ENCODE data around the gene CA10. TPM values are rescaled to one million over a fixed set of nuclear protein-coding genes. Genes with fewer than 3 reads are reported as not detected.
A peak's percentile ranks its signal among the peaks of the same experiment; 100 is the strongest.

The CA10 gene
- not detected for total RNA-seq

GRCh38 chr17:52158450-52159042, at the start of gene CA10:
Gene CA10 (minus strand): TSS chr17:52158714.
- TF ChIP-seq, protein P1, sequence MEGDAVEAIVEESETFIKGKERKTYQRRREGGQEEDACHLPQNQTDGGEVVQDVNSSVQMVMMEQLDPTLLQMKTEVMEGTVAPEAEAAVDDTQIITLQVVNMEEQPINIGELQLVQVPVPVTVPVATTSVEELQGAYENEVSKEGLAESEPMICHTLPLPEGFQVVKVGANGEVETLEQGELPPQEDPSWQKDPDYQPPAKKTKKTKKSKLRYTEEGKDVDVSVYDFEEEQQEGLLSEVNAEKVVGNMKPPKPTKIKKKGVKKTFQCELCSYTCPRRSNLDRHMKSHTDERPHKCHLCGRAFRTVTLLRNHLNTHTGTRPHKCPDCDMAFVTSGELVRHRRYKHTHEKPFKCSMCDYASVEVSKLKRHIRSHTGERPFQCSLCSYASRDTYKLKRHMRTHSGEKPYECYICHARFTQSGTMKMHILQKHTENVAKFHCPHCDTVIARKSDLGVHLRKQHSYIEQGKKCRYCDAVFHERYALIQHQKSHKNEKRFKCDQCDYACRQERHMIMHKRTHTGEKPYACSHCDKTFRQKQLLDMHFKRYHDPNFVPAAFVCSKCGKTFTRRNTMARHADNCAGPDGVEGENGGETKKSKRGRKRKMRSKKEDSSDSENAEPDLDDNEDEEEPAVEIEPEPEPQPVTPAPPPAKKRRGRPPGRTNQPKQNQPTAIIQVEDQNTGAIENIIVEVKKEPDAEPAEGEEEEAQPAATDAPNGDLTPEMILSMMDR (IDR thresholded peaks at IDR 0.05): no peak
- peaks cover 6 to 8% of the 10 kb centered on the region in 2 donors for H3K9me3 ChIP-seq
- H3K36me3 ChIP-seq: no peaks in the 10 kb centered on the region
- H3K4me1 ChIP-seq: peaks cover 0 to 11% of the 10 kb centered on the region in 2 donors
- H3K27me3 ChIP-seq: peaks cover 4 to 17% of the 10 kb centered on the region in 2 donors
- DNase-seq (ENCODE audit: low spot score): no peak
- no peak within 1 kb of the TSS for H3K27ac ChIP-seq
- H3K4me3 ChIP-seq: peak within 1 kb of the TSS in 1 of 2 donors; percentile 11

DNA sequence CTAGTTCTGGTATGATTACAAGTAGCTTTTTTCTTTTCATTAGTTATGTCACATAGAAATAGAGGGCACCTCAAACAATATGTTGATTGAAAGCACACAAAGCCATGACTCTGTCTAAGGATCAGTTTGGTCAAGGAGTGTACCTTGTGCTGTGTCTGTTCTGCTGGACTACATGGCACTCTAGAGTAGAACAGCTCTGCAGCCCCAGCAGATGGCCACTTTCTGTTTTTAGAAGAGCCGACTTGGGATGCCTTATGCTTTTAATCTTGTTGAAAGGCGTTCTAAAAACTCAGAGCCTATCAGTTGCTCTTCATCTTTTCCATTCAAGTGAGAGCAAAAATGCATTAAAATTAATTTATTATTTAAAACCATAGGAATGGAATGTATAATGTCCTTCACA, 49.3 kb upstream of the CA10 start:
- Histone ChIP-seq H3K27me3 (no peaks in the 10 kb centered on the region), H3K27ac (no peak overlapping the region), H3K36me3 (no peaks in the 10 kb centered on the region), H3K4me1 (no peaks in the 10 kb centered on the region), H3K9me3 (no peaks in the 10 kb centered on the region), H3K4me3 (no peak overlapping the region)
- DNase-seq (ENCODE audit: low spot score): no peak
- TF ChIP-seq, protein P1 (IDR thresholded peaks at IDR 0.05): no peak

DNA sequence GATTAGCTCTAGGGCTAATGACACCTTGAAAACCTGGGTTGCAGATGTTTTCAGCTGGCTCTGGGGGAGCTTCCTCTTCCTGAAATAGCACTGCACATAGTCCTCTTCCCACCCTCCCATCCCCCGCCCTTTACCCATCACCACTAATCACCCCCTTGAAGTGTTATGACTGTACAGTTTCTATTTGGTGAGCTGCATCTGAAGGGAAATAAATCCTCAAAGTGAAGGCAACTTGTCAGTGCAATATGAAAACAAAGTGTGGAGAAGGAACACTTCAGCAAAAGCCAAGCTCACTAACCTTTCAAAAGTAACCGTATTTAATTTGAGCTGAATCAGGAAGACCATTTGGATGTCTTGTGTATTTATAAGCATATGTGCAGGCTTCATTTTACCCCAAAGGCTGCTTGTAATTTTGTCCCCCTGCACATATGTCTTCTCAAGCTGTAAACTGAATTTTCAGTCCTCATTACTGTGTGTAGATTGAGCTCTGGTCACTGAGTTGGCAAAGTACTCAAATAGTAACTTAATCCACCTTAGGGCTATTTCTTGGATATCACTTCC, 44.1 kb upstream of the CA10 start:
- DNase-seq (ENCODE audit: low spot score): no peak
- no peak overlapping the region for H3K4me3 ChIP-seq
- H3K9me3 ChIP-seq: no peaks in the 10 kb centered on the region
- TF ChIP-seq, protein P1 (IDR thresholded peaks at IDR 0.05): no peak
- H3K4me1 ChIP-seq: no peaks in the 10 kb centered on the region
- H3K27me3 ChIP-seq: no peaks in the 10 kb centered on the region
- H3K36me3 ChIP-seq: no peaks in the 10 kb centered on the region
- no peak overlapping the region for H3K27ac ChIP-seq

- Histone ChIP-seq H3K27me3 (no peaks in the 10 kb centered on the region), H3K9me3 (no peaks in the 10 kb centered on the region), H3K4me1 (no peaks in the 10 kb centered on the region), H3K27ac (no peak overlapping the region), H3K36me3 (no peaks in the 10 kb centered on the region), H3K4me3 (no peak overlapping the region)
- TF ChIP-seq, protein P1 (IDR thresholded peaks at IDR 0.05): no peak
- no peak for DNase-seq (ENCODE audit: low spot score)
Observed at GRCh38 chr17:52201767-52202519, 43.4 kb upstream of the CA10 start.

DNA sequence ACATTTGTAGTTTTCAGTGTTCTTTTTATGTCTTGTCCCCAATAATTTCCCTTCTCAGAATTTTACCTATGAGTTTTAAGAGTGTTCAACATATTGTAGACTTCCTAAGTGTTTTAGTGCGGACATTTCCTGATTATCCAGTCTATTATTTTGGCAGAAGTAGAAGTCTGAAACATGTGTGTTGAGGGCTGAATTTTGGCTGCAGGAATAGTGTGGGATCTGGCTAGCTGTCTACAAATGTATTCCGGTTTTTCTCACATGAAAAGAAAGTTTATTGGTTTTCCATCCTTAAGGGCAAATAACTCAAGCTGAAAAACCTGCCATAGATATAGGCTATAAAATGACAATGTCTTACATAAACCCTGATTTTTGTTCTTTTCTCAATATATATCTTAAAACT, 33.0 kb upstream of the CA10 start:
- Histone ChIP-seq H3K4me3 (no peak overlapping the region), H3K27ac (no peak overlapping the region), H3K36me3 (no peaks in the 10 kb centered on the region), H3K9me3 (no peaks in the 10 kb centered on the region), H3K27me3 (no peaks in the 10 kb centered on the region), H3K4me1 (no peaks in the 10 kb centered on the region)
- TF ChIP-seq, protein P1 (IDR thresholded peaks at IDR 0.05): no peak
- DNase-seq (ENCODE audit: low spot score): no peak
